ENCODE results near the gene RXRB. TPM values are rescaled to one million over a fixed set of nuclear protein-coding genes. Genes with fewer than 3 reads are reported as not detected.

The RXRB gene
- total and polyA plus RNA-seq, 8 donors, result 35.4 to 76.2 (median 61.9) TPM

- peaks cover 5 to 19% of the 10 kb centered on the region in 2 donors for H3K4me1 ChIP-seq
- no peak for ATAC-seq
- no peak overlapping the region for H3K27ac ChIP-seq
- H3K36me3 ChIP-seq, result peaks cover 0 to 13% of the 10 kb centered on the region in 2 donors
- peaks cover 0 to 28% of the 10 kb centered on the region in 2 donors for H3K27me3 ChIP-seq
- no peak overlapping the region for H3K4me3 ChIP-seq
- intact Hi-C loops (cut with DNase I), result no loop called here
- TF ChIP-seq CTCF (IDR thresholded peaks at IDR 0.05), result no peak
- H3K9me3 ChIP-seq, result no peaks in the 10 kb centered on the region
- DNase-seq, result no peak
Measured at GRCh38 chr6:33216117-33216649, 15.7 kb upstream of the RXRB start.

- ATAC-seq (no peak), DNase-seq (peak in 1 of 4 donors; percentile 41)
- TF ChIP-seq CTCF (IDR thresholded peaks at IDR 0.05), result no peak
- no peak overlapping the region for H3K4me3 ChIP-seq
- no peaks in the 10 kb centered on the region for H3K9me3 ChIP-seq
- peaks cover 0 to 20% of the 10 kb centered on the region in 2 donors for H3K36me3 ChIP-seq
- H3K27ac ChIP-seq, result no peak overlapping the region
- peaks cover 0 to 21% of the 10 kb centered on the region in 2 donors for H3K27me3 ChIP-seq
- intact Hi-C loops (cut with DNase I), result no loop called here
- peaks cover 5 to 19% of the 10 kb centered on the region in 2 donors for H3K4me1 ChIP-seq
Measured at GRCh38 chr6:33215271-33216116, 15.0 kb upstream of the RXRB start.

- Histone ChIP-seq H3K36me3 (peaks cover 0 to 31% of the 10 kb centered on the region in 2 donors), H3K4me1 (peaks cover 5 to 28% of the 10 kb centered on the region in 2 donors), H3K4me3 (peak overlapping the region; percentile 35), H3K27ac (no peak overlapping the region), H3K27me3 (peaks cover 0 to 18% of the 10 kb centered on the region in 2 donors), H3K9me3 (no peaks in the 10 kb centered on the region)
- DNase-seq (no peak), ATAC-seq (no peak)
- intact Hi-C loops (cut with DNase I), result no loop called here
- no peak for TF ChIP-seq CTCF (IDR thresholded peaks at IDR 0.05)
Measured at GRCh38 chr6:33213989-33214335, 13.5 kb upstream of the RXRB start.

- H3K4me3 ChIP-seq, result peak overlapping the region; percentile 35
- H3K27me3 ChIP-seq, result peaks cover 0 to 18% of the 10 kb centered on the region in 2 donors
- DNase-seq, result no peak
- no peaks in the 10 kb centered on the region for H3K9me3 ChIP-seq
- peak; percentile 48 for ATAC-seq
- no peak for TF ChIP-seq CTCF (IDR thresholded peaks at IDR 0.05)
- H3K36me3 ChIP-seq, result peaks cover 0 to 31% of the 10 kb centered on the region in 2 donors
- intact Hi-C loops (cut with DNase I), result no loop called here
- H3K4me1 ChIP-seq, result peaks cover 9 to 32% of the 10 kb centered on the region in 2 donors
- H3K27ac ChIP-seq, result no peak overlapping the region
Measured at GRCh38 chr6:33213166-33213988, 12.9 kb upstream of the RXRB start.

- intact Hi-C loops (cut with DNase I), result no loop called here
- Histone ChIP-seq H3K9me3 (no peaks in the 10 kb centered on the region), H3K4me3 (peak overlapping the region; percentile 35), H3K4me1 (peaks cover 9 to 32% of the 10 kb centered on the region in 2 donors), H3K27me3 (peaks cover 0 to 18% of the 10 kb centered on the region in 2 donors), H3K36me3 (peaks cover 0 to 31% of the 10 kb centered on the region in 2 donors), H3K27ac (no peak overlapping the region)
- ATAC-seq (no peak), DNase-seq (no peak)
- TF ChIP-seq CTCF (IDR thresholded peaks at IDR 0.05), result no peak
Measured at GRCh38 chr6:33212857-33213165, 12.3 kb upstream of the RXRB start.

All from left lung (tissue), 10 donors.